ENCODE results near the gene RPS16.

RPS16 gene

DNA sequence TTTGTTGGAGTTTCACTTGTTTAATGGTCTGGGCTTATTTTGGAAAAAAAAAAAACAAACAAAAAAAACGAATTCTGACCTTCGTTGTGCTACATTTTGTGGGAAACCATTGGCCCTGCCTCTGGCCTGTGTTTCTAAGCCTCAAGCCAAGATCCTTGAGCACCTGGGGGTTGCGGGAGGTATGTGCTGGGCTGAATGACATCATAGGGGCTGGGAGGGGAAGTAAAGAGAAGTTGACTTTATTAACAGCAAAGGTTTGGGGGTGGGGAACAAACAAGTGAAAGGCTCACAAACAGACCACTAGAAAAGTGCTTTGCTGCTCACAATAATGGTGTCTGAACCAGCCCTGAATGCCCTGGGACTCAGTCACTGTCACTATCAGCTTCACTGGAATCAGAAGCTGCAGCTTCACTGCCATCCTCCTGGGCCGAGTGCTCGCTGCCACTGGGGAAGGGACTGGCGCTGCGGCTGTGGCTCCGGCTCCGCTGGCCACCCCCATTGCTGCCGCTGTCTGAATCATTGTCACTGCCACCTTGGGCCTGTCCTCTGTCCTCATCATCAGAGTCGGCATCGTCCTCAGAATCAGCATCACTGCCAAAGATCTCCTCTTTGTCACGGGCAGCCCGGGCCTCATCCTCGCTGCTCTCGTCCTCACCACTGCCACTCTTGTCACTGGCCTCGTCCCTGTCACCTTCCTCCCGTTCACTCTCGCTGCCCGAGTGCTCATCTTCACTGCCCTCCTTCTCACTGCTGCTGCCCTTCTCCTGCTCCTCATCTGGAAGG lies 49.9 kb downstream of the RPS16 start:
- DNase-seq = no peak

DNA sequence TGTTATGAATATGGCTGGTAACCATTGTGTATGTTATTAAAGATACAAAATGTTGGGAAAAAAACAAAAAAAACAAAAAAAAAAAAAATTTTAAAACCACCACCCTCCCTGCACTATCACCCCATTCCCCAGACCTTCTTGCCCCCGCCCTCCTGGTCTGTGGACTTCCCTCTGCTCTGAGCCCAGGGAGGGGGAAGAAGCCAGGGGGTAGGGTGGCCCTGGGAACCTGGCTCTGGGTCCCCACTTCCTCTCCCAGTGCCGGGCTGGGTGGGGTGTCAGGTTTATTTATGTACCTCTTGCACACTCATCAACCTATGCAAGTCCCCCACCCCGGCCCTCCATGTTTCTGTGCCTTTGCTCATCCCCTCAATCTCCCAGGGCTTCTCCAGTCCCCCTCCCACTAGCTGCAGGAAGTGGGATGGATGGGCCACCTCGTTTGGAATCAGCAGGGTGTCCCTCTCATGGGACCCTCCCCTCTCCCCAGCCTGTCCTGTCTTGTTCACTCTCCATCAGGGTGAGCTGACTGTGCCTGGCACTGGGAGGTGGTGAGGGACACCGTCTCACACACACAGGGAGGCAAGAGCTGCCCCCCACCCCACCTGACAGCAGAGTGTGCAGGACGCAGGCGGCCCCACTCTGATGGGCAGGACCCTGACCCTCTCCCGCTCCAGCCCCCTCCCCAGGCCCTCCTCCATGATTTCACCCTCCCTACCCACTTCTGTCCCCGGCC lies 50.7 kb downstream of the RPS16 start:
- no peak for DNase-seq

Measured in fibroblast of skin of right biceps (primary cell).